ENCODE results near the gene RNF4.
A peak's percentile ranks its signal among the peaks of the same experiment; 100 is the strongest.
"Not testable (repeated sequence)": the region's sequence is repeated elsewhere in the genome, so short reads cannot be mapped to it uniquely, and the experiment has no call there.

The RNF4 gene

DNA sequence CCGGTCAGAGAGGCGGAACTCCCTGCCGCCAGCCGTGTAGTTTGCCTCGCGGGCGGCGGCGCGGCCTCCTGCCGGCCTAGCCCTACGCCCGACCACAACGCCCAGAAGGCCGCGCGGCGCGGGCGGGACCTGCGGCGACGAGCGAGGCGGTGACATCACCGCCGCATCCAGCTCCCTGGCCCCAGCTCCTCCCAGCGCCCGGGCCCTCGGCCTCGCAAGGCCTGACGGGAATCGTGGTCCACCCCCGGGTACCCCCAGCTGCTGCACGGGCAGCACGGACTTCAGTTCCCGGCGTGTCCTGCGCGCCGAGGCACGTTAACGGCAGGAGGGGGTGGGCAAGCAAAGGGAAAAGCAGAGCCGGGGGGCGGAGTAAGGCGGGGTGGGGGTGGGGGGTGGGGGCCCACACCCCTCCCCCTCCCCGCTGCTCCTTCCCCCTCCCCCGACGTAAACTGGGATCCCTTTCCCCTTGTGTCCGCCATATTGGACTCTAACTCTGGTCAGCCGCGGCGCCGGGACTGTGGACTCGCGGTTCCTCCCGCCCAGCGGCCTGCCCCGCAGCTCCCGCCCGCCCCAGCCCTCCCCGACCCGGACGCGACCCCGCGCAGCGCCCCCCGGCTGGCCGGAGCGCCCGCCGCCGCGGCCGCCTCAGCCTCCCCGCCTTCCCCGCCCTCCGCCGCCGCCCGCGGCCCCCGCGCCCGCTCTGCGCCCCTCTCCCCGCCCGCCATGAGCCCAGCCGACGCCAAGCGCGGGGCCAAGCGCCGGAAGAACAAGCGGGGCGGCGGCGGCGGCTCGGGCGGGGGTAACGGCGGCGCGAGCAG, 67.5 kb downstream of the RNF4 start, which contains the start of gene FAM193A:
Gene FAM193A (plus strand): TSS at position 455 of the 818 bp plus-strand sequence. CDS start 269 bp downstream, at position 724.
- peak; percentile 100 for DNase-seq
- TF ChIP-seq, protein P1, sequence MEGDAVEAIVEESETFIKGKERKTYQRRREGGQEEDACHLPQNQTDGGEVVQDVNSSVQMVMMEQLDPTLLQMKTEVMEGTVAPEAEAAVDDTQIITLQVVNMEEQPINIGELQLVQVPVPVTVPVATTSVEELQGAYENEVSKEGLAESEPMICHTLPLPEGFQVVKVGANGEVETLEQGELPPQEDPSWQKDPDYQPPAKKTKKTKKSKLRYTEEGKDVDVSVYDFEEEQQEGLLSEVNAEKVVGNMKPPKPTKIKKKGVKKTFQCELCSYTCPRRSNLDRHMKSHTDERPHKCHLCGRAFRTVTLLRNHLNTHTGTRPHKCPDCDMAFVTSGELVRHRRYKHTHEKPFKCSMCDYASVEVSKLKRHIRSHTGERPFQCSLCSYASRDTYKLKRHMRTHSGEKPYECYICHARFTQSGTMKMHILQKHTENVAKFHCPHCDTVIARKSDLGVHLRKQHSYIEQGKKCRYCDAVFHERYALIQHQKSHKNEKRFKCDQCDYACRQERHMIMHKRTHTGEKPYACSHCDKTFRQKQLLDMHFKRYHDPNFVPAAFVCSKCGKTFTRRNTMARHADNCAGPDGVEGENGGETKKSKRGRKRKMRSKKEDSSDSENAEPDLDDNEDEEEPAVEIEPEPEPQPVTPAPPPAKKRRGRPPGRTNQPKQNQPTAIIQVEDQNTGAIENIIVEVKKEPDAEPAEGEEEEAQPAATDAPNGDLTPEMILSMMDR (IDR thresholded peaks at IDR 0.05; ENCODE audit: low read depth, low read length) = no peak
- H3K4me3 ChIP-seq (ENCODE audit: low read depth, low read length) = peak within 1 kb of the TSS; percentile 89
- H3K27ac ChIP-seq = peak within 1 kb of the TSS; percentile 97
- H3K27me3 ChIP-seq (ENCODE audit: insufficient read depth, low read depth, severe bottlenecking) = no peaks in the 10 kb centered on the region
- H3K36me3 ChIP-seq = peaks cover 16% of the 10 kb centered on the region
- H3K9me3 ChIP-seq (ENCODE audit: severe bottlenecking) = no peaks in the 10 kb centered on the region

DNA sequence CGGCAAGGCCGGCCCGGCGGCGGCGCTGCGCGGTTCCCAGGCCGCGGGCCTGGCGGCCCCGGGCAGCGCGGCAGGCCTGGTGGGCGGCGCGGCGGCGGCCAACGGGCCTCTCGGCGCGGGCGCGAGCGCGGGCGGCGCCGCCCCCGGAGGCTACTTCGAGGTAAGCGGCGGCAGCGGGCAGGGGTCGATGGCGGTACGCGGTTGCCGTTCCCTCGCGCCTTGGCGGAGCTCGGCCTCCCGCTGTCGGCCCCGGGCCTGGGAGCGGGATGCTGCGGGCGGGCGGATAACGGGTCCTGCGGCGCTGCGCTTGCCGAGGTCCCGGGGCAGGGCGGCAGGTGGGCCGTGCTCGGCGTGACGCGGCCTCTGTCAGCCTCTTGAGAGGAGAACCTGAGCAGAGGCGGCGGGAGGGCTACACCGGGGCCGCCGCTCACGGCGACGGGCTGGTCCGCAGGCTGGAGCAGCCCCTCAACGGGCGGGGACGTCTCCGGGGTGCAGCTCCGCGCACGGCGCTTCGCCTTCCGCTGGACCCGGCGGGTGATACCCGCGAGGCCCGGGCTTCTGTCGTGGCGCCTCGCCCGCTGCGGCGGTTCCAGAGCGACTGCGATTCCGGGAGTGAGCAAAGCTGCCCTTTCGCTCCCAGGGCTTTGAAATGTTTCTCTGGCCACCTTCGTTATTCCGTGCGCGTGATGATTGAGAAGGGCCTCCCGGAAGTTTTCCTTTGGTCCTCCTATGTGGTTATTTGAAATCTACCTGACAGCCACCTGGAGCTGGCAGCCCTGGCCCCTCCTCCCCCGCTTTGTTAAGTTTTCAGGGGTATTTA, 68.3 kb downstream of the RNF4 start:
- Histone ChIP-seq H3K27me3 (ENCODE audit: insufficient read depth, low read depth, severe bottlenecking) (no peaks in the 10 kb centered on the region), H3K36me3 (peaks cover 24% of the 10 kb centered on the region), H3K27ac (peak overlapping the region; percentile 91), H3K9me3 (ENCODE audit: severe bottlenecking) (no peaks in the 10 kb centered on the region), H3K4me3 (ENCODE audit: low read depth, low read length) (peak overlapping the region; percentile 71)
- TF ChIP-seq, protein P1 (IDR thresholded peaks at IDR 0.05; ENCODE audit: low read depth, low read length) = no peak
- peak; percentile 54 for DNase-seq

DNA sequence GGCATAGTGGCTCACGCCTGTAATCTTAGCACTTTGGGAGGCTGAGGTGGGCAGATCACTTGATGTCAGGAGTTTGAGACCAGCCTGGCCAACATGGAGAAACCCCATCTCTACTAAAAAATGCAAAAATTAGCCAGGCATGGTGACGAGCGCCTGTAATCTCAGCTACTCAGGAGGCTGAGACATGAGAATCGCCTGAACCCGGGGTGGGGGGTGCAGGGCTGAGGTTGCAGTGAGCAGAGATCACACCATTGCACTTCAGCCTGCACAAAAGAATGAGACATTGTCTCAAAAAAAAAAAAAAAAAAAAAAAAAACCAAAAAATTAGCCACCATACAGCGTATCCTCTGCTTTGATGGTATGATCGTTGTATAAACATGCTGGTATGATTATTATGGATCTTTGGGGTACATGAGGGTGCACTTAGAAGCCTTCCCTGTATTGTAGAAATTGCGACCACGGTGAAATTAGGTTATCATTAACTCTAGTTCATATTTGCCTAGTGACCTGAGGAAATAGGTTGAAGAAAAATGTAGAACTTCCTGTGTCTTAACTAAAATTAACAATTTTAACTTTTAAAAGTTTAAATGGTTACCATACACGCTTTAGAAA, 74.8 kb downstream of the RNF4 start:
- not testable (repeated sequence) for DNase-seq; H3K4me3 ChIP-seq (ENCODE audit: low read depth, low read length); H3K9me3 ChIP-seq (ENCODE audit: severe bottlenecking); H3K27ac ChIP-seq; H3K27me3 ChIP-seq (ENCODE audit: insufficient read depth, low read depth, severe bottlenecking)
- peaks cover 24% of the 10 kb centered on the region for H3K36me3 ChIP-seq

DNA sequence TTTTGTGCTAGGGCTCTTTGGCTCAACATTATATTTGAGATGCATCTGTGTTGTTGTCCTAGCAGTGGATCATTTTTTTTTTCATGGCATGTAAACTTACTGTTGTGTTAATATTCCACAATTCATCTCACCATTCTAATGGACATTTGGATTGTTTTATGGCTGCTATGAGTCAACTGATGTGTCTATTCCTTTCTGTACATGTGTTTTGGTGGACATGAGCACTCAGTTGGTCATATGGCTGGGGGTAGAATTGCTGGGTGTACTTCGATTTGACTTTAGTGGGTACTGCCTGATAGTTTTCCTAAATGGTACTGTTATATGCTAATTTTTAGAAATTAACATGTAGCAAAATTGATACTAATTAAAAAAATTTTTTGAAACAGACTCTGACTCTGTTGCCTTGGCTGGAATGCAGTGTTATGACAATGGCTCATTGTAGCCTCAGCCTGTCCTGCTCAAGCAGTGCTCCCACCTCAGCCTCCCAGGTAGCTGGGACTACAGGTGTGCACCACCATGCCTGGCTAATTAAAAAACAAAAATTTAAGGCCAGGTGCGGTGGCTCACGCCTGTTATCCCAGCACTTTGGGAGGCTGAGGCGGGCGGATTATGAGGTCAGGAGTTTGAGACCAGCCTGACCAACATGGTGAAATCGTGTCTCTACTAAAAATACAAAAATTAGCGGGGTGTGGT, 76.6 kb downstream of the RNF4 start:
- no peak overlapping the region for H3K4me3 ChIP-seq (ENCODE audit: low read depth, low read length)
- H3K27ac ChIP-seq = no peak overlapping the region
- DNase-seq = no peak
- H3K9me3 ChIP-seq (ENCODE audit: severe bottlenecking) = no peaks in the 10 kb centered on the region
- peaks cover 14% of the 10 kb centered on the region for H3K36me3 ChIP-seq
- TF ChIP-seq, protein P1 (IDR thresholded peaks at IDR 0.05; ENCODE audit: low read depth, low read length) = no peak
- no peaks in the 10 kb centered on the region for H3K27me3 ChIP-seq (ENCODE audit: insufficient read depth, low read depth, severe bottlenecking)

DNA sequence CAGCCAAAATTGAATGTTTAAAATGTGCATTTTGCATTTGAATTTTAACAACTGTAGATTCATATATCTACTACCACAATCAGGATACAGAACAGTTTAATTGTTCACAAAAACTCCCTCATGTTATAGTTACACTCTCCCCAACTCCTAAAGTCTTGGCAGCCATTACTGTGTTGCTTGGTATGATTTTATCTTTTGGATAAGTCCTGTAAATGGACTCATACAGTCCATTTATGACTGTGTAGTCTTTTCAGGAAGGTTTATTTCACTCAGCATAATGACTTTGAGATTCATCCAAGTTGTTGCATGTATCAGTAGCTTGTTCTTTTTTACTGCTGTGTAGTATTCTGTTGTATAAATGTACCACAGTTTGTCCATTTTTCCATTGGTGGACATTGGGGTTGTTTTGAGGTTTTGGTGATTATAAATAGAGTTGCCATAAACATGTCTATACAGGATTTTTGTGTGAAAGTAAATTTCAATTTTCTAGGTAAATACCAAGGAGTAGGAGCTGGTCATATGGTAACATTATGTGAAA, 77.4 kb downstream of the RNF4 start:
- TF ChIP-seq, protein P1 (IDR thresholded peaks at IDR 0.05; ENCODE audit: low read depth, low read length) = no peak
- no peak overlapping the region for H3K4me3 ChIP-seq (ENCODE audit: low read depth, low read length)
- no peaks in the 10 kb centered on the region for H3K9me3 ChIP-seq (ENCODE audit: severe bottlenecking)
- peaks cover 14% of the 10 kb centered on the region for H3K36me3 ChIP-seq
- H3K27me3 ChIP-seq (ENCODE audit: insufficient read depth, low read depth, severe bottlenecking) = no peaks in the 10 kb centered on the region
- no peak overlapping the region for H3K27ac ChIP-seq
- no peak for DNase-seq

DNA sequence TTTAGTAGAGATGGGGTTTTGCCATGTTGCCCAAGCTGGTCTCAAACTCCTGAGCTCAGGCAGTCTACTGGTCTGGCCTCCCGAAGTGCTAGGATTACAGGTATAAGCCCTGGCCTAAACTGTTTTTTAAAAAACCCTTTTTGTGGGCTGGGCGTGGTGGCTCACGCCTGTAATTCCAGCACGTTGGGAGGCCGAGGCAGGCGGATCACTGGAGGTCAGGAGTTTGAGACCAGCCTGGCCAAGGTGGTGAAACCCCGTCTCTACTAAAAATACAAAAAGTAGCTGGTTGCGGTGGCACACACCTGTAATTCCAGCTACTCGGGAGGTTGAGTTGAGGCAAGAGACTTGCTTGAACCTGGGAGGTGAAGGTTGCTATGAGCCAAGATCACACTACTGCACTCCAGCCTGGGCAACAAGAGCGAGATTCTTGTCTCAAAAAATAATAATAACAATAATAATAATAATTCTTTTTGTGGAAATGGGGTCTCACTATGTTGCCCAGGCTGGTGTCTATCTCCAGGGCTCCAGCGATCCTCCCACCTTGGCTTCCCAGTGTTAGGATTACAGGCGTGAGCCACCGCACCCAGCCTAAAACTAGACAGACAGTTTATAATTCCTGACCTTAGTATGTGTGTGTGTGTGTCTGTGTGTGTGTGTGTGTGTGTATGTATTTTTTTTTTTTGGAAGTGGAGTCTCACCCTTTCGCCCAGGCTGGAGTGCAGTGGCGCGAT, 78.2 kb downstream of the RNF4 start:
- H3K36me3 ChIP-seq; H3K27me3 ChIP-seq (ENCODE audit: insufficient read depth, low read depth, severe bottlenecking); H3K27ac ChIP-seq; H3K9me3 ChIP-seq (ENCODE audit: severe bottlenecking); DNase-seq; H3K4me3 ChIP-seq (ENCODE audit: low read depth, low read length): not testable (repeated sequence)
